GM15510 (cell line): ENCODE measurements around the gene SLC38A11.

Source experiments
- POLR2A ChIP-seq: IDR thresholded peaks from 3 replicates; pipeline ENCODE4 v1.6.1; 2011; ENCODE audit warnings: borderline replicate concordance; ENCODE audit not compliant: insufficient read length; ENCODE audit errors: extremely low read depth

Gene SLC38A11

GRCh38 chr2:164967781-164968228 is 12.5 kb upstream of the SLC38A11 start:
- no peak for TF ChIP-seq POLR2A

- no peak for TF ChIP-seq POLR2A
These were observed 12.0 kb upstream of the SLC38A11 start for GRCh38 chr2:164967361-164967760.

DNA sequence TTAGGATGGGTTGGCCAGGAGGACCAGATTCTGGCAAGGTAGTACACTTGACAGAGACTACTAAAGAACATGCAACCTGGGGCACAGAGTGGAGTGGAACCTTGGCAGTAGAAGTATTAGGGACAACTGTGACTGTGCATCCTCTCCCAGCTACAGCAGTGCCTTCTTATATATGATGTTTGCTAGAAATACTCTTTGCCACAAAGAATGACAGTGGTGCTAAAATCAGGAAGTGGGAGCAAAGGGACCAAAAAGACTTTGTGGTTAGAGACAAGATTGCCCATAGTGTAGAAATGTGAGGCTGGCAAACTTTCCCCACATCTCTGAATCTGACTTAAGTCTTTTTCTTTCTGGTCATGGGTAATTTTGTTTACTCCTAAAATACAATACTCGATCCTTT is 9.4 kb upstream of the SLC38A11 start:
- TF ChIP-seq POLR2A = no peak

DNA sequence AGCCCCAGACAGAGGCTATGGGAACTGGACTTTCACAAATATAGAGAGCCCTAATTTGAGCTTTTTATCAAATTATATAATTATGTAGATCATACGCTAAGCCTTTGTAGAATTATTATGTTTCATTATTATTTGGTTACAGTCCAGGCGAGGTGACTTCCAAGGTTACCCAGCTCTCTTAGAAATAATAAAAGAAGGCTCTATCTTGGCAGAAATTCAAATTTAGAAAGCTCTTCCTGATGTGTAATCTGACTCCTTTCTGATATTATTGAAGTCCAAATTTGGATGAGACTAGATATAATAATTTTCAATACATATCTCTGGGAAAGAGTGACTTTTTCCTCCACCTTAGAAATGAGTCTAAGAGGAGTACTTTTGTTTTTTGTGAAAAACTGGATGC is 4.8 kb upstream of the SLC38A11 start:
- no peak for TF ChIP-seq POLR2A

- TF ChIP-seq POLR2A = no peak
These were observed 1.1 kb downstream of the SLC38A11 start for GRCh38 chr2:164954186-164954585.

GRCh38 chr2:164953279-164953678 is 2.0 kb downstream of the SLC38A11 start:
- no peak for TF ChIP-seq POLR2A

GRCh38 chr2:164952057-164952702 is 3.1 kb downstream of the SLC38A11 start:
- no peak for TF ChIP-seq POLR2A

DNA sequence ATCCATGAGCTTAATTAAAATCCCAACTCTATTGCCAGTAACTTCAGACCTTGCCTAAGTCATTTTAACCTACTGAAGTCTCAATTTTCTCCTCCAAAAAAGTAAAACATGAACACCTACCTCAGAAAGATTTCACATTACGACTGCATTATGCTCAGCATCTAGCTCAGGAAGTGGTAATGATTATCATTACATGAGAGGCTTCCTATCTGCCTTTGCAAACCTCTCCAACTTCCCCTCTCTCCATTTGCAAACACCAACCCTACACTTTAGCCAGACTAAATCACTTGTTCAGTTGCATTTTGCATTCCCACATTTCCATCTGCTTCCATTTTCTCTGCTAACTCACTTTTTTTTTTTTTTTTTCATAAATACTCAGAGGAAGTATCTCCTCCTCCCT is 6.8 kb downstream of the SLC38A11 start:
- TF ChIP-seq POLR2A = no peak

GRCh38 chr2:164947281-164947680 is 8.0 kb downstream of the SLC38A11 start:
- TF ChIP-seq POLR2A = no peak

DNA sequence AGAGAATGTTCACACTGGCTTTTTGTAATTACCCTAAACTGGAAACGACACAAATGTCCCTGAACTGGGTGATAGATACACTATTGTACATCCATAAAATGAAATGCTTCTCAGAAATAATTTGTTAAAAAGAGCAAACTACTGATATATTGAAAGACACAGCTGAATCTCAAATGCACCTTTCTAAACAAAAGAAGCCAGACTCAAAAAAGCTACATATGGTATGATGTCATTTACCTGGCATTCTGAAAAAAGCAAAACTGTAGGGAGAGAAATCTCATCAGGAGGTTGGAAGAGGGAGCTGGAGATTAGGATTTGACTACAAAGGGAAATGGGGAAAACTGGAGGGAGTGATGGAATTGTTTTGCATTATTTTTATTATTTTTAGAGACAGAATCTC is 12.0 kb downstream of the SLC38A11 start:
- no peak for TF ChIP-seq POLR2A

DNA sequence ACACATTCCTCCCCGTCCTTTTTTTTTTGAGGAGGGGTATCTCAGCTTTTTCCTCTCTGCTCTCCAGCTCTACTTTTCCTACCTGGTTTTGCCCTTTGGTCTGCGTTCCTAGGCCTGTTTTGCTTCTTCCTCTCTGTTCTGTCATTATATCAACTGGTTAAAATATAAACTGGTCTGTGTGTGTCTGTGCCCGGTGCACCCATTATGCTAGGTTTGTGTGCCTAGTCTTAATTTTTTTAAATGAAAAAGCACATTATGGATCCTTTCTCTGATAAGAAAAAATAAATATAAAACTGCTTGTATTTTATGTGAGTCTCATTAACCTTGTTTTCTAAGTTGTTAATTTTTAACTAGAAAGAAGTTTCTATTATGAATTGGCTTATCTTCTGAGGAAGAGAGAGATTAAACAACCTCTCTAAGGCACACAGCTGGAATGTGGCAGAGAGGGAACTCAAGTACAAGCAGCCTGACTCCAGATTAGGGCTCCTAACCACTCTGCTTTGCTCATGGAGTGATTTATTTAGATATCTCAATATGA is 17.4 kb downstream of the SLC38A11 start:
- TF ChIP-seq POLR2A = no peak

DNA sequence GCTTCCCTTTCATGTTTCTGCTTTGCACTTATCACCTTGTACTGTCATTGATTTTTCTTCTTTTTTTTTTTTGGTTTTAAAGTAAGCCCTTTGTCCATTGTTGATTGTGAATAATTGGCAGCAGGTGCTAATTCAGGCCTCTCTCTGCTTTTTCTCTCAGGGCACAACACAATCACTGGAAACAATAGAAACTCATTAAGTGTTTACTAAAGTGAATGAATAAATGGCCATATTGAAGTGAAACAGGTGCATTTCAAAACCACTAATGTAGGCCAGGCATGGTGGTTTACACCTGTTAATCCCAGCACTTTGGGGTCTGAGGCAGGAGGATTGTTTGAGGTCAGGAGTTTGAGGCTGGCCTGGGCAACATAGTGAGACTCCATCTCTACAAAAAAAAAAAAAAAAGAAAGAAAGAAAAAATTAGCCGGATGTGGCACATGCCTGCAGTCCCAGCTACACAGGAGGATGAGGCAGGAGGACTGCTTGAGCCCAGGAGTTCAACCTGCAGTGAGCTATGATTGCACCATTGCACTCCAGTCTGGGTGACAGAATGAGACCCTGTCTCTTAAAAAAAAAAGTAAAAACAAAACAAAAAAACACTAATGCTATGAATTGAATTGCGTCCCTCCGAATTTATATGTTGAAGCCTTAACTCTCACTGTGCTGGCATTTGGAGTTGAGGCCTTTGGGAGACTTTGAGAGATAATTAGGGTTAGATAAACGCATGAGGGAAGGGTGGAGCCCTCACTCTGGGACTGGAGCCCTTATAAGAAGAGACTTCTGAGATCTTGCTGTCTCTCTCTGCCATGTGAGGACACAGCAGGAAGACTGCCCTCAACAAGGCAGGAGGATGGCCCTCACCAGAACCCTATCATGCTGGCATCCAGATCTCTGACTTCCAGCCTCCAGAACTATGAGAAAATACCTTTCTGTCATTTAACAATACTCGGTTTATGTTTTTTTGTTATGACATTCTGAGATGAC is 19.9 kb downstream of the SLC38A11 start:
- no peak for TF ChIP-seq POLR2A

GRCh38 chr2:164934401-164935117 is 20.8 kb downstream of the SLC38A11 start:
- no peak for TF ChIP-seq POLR2A

GRCh38 chr2:164933671-164934189 is 21.6 kb downstream of the SLC38A11 start:
- TF ChIP-seq POLR2A = no peak
